GM12891 (cell line): ENCODE measurements around the gene KCTD6.

Source experiments
- PAX5 ChIP-seq: IDR thresholded peaks from 2 replicates; pipeline ENCODE4 v1.6.1; 2011; ENCODE audit warnings: low read length, moderate library complexity, mild to moderate bottlenecking; ENCODE audit not compliant: insufficient read depth, severe bottlenecking
- POLR2A ChIP-seq: IDR thresholded peaks from 2 replicates; pipeline ENCODE4 v1.6.1; 2011; ENCODE audit warnings: low read depth, low read length, control low read depth
- POLR2AphosphoS5 ChIP-seq: IDR thresholded peaks from 2 replicates; pipeline ENCODE4 v1.6.1; 2011; ENCODE audit warnings: low read depth, low read length, control low read depth
- SPI1 ChIP-seq: IDR thresholded peaks from 2 replicates; pipeline ENCODE4 v1.6.1; 2011; ENCODE audit warnings: low read depth, low read length, control low read depth
- TAF1 ChIP-seq: IDR thresholded peaks from 2 replicates; pipeline ENCODE4 v1.6.1; 2011; ENCODE audit warnings: low read depth, low read length, control low read depth

DNA sequence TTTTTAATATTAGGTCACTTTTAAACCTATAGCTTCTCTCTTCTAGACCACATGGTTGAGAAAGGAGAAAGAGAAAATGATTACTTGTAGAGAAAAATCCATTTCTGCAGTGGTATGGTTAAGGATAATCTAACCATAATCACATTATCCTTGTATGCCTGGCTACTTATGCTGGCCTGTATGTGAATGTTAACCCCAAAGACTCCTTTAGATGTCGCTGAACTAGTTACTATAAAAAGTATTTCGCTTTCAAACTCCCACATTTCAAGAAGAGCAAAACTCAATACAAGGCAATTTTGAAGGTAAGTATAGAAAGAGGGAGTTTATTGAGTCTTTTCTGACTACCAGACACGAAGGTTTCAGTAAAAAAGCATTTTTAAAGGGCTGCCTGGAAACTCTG lies 2.2 kb downstream of the KCTD6 start:
- no peak for TF ChIP-seq TAF1
- no peak for TF ChIP-seq POLR2AphosphoS5
- no peak for TF ChIP-seq POLR2A
- TF ChIP-seq PAX5: no peak
- no peak for TF ChIP-seq SPI1
